ENCODE data around the gene NEO1. TPM values are rescaled to one million over a fixed set of nuclear protein-coding genes. Genes with fewer than 3 reads are reported as not detected.
A peak's percentile ranks its signal among the peaks of the same experiment; 100 is the strongest.
"Not testable (repeated sequence)": the region's sequence is repeated elsewhere in the genome, so short reads cannot be mapped to it uniquely, and the experiment has no call there.

The NEO1 gene
- polyA plus RNA-seq, 4 donors: 115 to 144 (median 133) TPM

DNA sequence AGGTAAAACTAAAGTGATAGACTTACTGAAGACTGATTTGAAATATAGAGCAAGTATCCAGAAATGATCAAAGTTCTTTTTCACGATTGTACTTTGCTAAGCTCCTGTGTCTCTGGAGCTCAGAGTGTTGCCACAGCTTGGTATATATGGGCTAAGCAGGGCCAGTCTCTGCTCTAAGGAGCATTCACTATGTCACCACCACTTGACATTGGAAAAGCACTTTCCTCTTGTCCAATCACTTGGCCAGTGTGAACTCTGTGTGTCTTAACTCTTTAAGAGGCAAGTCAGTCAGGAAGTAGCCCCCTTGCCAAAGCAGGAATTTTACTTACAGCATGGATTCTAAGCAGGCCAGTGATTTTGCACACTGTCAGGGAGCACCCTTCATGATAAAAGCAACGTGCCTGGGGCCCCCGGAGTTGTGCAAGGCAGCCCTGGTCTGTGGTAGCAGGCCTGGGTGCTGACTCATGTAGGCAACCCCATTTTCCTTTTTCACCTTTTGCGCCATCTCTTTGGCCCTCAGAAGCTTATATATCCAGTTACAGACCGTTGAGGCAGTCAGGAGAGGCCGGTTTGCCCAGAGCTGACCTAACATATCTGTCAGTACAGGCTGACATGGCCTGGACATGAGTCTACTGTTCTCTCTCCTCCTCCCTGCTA, 243.5 kb downstream of the NEO1 start:
- DNase-seq (ENCODE audit: low read depth in 4 of 4, low spot score in 2 of 4): no peak

DNA sequence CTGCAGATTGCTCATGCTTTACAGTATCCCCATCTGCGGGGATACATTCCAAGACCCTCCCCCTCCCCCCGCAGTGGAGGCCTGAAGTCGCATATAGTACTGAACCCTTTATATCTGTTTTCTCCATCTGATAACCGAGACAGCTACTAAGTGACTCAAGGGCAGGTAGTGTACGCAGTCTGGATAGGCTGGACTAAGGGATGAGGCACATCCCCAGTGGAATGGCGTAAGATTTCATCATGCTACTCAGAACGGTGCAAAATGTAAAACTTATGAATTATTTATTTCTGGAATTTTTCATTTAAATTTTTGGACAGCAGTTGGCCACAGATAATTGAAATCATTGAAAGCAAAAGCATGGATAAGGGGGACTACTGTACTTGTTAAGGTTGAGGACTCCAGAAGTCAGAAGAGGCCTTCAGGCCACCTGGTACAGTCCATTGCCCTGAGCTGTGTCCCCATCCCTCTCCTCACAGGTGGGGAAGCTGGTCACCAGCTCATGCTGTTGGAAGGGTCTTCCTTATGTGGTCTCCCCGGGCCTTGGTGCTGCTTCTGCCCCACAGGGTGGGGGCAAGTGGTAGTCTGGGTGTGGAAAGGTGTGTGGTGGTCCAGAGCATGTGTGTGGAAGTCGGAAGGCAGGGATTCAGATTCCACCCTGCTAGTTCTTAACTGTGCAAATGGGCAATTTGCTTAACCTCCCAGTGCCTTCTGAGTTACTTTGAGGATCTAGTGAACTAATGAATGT, 244.5 kb downstream of the NEO1 start:
- DNase-seq (ENCODE audit: low read depth in 4 of 4, low spot score in 2 of 4): no peak

DNA sequence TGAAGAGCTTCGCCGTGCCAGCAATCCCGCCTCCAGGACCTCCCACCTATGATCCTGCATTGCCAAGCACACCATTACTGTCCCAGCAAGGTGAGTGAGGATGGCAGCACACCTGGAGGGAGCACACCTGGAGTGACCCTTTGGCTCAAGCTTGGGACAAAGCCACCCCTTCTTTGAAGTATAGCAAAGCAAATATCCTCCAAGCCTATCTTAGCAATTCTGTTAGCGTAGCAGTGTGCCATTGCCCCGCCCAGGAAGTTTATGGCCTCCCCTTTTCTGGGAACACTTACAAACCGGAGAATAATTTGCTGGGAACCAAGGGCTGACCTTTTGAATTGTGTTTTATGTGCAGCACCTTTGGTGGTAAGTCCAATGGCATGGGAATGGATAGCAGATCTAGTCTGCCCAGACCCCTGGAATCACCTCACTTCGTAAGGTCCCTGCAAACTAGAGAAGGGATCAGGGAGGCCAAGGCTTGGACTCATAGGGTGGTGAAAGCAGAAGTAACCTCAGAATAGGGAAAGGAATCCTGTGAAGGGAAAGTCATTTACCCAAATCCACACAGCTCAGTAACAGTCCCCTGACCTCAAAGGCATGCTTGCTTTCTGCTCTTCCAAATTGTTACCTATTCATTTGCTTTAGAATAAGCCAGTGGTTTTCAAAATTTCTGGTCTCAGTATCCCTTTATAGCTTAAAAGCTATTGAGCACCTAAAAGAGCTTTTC, 246.4 kb downstream of the NEO1 start:
- DNase-seq (ENCODE audit: low read depth in 4 of 4, low spot score in 2 of 4): no peak

DNA sequence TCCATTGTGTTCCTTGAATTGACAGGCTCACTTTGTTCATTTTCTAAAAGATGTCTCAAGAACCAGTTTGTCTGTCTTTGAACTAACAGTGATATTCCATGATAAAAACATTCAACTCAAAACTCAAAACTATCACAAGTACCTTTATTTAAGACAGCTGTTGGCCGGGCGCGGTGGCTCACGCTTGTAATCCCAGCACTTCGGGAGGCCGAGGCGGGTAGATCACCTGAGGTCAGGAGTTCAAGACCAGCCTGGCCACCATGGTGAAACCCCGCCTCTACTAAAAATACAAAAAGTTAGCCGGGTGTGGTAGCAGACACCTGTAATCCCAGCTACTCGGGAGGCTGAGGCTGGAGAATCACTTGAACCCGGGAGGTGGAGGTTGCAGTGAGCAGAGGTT, 248.0 kb downstream of the NEO1 start:
- not testable (repeated sequence) for DNase-seq (ENCODE audit: low read depth in 4 of 4, low spot score in 2 of 4)

DNA sequence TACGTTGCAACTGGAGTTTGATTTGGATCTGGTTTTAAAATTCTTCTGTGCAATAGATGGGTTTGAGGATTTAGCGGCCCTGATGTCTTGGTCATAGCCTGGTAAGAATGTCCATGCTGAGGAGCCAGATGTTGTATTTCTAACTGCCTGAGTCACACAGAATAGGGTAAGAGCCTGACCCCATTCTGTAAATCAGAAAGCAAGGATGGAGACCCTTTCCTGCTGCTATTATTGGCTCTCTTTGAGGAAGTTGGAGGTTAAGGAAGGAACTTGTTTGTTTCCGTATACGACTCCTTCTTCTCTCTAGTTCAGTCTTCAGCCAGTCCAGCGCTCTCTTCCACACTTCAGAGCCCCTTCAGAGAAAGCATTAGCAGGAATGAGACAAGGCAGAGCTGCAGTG, 251.4 kb downstream of the NEO1 start:
- DNase-seq (ENCODE audit: low read depth in 4 of 4, low spot score in 2 of 4): peak in 1 of 4 donors; percentile 32

DNA sequence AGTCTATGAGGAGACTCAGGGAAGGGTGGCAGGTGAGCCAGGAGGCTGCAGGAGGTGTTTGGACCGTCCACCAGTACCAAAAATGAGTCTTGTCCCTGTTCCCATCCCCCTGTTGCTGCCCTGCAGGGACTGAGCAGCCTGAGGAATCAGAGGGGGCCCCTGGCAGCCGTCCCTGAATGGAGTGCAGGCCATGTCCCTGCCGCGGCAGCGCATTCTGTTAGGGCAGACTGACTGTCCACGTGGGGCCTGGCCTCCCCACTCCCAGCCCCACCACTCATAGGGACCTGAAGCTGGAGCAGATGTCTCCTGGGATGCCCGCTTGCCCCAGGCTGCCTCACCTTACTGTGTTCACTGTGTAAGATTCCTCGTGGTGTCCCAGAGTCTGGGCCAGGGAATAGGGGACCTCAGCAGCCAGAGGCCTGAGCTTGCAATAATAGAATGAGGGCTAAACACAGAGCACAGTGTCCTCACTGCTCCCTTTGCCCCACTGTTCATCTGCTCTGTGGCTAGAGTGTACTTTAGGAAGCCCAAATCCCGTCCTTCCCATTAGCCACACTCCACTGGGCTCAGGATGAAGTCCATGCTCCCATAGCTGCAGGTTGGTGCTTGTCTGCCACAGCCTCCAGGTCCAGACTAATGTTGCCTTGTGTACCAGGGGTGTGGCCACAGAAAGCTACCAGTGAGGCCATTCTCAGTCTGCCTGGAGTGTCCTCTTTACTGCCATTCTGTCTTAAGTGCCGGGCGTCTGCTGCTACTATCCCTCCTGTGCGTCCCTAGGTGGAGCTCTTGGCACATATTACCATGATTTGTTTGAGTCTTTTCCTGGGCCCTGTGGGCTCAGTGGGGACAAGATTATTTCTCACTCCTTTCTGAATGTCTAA, 253.3 kb downstream of the NEO1 start:
- DNase-seq (ENCODE audit: low read depth in 4 of 4, low spot score in 2 of 4): peak in 1 of 4 donors; percentile 46

DNA sequence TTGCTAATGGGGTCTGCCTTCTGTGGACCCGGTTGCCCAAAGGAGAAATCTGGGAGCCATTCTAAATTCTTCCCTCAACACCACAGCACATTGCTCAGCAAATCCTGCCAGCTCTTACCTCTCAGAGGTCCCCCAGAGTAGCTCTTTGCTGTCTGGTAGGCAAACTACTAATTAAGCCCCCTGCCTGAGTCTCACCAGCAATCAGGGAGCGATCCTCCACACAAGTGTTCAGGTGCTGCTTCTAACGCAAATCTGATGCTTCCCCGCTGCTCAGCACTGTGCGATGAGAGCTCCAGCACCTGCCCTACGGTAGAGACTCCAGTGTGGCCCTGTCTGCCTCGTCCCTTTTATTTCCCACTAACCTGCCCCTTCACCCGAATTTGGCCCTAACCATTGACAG, 256.0 kb downstream of the NEO1 start:
- no peak for DNase-seq (ENCODE audit: low read depth in 4 of 4, low spot score in 2 of 4)

DNA sequence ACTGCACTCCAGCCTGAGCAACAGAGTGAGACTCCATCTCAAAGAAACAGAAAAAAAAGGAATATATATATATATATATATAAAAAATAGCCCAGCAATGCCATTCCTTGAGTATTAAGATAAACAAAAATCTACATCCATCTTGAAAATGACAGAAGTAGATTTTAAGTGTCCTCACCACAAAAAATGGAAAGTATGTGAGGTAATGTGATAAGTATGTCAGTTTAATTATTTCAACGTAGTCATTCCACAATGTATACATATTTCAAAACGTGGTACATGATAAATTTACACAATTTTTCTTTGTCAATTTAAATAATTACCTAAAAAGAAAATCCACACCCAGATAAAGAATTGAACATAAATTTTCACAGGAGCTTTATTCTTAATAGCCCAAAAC, 261.6 kb downstream of the NEO1 start:
- DNase-seq (ENCODE audit: low read depth in 4 of 4, low spot score in 2 of 4): no peak

DNA sequence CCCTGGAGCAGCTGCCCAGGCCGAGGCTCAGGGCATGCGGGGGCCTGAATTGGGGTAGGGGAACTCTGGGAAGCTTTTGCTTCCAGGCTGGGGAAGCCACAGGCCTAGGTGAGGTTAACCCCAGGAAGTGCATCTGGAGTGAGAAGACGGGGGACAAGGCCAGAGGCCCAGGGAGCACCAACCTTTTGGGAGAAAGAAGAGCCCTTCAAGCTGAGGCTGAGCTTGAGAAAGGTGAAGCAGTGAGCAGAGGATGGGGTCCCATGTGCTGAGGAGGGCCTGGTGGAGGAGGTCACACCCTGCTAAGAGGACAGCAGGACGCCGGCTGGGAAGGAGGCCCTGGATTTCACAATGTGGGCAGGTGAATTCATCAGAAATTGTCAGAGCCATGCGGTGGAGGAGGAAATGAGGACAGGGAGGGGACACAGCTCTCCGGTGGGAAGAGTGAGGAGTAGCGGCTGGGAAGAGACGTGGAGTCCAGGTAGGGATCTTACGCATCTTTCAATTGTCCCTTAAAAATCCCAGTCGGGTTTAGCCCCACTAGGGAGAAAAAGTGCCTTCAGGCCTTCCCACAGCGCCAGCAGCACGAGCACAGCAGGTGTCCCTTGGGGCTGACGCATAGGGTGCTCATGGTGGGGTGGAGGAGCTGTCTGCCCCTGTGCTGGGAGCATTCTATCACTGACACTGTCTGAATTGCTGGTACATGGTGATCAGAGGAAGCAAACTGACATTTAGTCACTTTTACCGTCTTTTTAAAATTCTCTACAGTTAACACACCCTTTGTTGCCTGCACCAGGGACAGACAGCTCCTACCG, 265.6 kb downstream of the NEO1 start:
- DNase-seq (ENCODE audit: low read depth in 4 of 4, low spot score in 2 of 4): no peak

DNA sequence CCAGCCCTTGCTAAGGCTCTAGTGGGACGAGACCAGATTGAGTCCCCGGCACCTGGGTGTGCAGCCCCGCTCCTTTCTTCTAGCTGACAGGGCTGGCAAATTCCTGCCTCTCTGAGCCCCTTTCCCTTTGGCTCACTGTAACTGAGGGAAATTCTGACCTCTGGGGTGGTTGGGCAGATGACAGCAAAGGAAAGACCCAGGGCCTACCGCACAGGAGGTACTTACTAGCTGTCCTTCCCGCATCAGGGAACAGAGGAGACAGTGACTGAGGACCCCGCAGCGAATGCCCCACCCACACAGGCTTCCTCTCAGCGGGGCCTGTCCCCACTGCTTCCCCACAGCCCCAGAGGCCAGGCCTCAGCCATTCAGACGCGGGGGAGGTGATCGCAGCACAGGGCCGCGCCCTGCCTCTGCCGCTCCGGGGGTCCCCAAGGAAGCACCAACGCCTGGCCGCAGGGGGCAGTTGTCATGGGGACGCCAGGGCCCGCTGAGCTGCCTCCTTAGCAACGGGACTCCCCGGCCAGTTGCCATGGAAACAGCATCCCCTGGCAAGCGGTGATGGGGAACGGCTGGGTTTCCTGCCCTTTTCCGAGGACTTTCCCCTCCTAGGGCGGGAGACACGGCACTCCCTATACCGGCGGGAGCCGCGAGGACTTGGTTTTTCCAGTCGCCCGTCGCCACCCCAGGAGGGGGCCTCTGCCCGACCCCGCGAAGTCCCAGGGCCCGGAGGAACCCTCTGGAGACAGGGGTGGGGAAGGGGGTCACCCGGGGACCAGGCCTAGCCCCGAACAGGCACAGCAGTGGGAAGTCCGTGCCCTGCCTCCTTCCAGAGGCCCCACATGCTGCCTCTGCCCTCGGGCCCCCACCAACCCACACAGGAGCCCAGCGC, 266.4 kb downstream of the NEO1 start:
- DNase-seq (ENCODE audit: low read depth in 4 of 4, low spot score in 2 of 4): peak in 1 of 4 donors; percentile 33

DNA sequence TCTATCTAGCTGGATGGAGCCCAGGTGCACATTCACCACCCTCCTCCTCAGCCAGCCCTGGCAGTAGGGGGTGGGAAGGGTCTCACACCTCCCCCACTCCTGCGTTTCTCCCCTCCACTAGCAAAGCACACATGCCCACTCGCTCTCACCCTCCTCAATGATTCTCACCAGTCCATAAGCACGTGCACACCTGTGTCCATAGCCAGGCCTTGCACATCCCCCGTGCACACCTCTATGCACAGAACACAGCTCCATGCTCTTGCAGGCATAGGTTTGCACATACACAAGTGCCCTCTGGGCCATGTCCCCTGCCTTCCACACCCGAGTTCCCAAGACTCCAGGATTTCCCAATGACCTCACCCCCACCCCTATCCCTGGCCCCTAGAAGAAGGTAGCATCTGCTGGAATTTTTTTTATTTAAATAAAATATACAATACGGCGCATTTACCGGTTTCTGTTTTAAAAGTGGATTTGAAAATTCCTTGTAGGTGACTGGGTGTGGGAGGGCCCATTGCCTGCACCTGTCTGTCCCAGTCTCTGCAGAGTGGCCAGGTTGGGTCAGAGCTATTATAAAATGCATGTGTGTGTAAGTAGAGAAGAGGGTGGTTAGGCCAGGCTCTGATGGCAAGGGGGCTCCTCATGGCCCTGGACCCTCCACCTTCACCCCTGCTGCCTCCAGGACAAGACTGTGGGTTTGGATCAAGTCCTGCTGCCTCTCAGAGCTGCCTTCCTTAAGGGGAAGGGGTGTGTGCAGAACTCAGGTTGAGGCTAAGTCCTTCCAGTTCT, 267.4 kb downstream of the NEO1 start:
- DNase-seq (ENCODE audit: low read depth in 4 of 4, low spot score in 2 of 4): no peak

DNA sequence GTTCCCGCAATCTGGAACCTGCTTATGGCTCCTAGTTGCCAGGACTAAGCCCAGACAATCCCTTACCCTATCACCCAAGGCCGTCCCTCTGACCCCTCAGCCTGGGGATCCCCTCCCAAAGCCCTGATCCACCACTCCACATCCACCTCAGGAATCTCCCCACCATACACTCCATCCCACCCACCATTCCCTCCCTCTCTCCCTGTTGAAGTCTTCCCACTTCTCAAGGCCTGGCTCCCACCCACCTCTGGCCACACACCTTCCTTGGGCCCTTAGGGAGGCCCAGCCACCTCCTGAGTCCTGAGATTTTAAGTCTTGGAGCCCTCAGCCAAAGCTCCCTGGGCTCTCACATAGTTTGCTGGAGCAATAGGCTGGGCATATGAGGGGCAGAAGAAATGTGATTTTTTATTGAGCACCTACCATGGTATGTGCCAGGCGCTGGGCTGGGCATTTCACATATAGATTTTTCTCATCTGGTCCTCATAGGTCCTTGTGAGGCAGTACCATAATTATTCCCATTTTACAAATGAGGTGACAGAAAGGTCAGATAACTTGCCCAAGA, 268.4 kb downstream of the NEO1 start:
- DNase-seq (ENCODE audit: low read depth in 4 of 4, low spot score in 2 of 4): no peak

DNA sequence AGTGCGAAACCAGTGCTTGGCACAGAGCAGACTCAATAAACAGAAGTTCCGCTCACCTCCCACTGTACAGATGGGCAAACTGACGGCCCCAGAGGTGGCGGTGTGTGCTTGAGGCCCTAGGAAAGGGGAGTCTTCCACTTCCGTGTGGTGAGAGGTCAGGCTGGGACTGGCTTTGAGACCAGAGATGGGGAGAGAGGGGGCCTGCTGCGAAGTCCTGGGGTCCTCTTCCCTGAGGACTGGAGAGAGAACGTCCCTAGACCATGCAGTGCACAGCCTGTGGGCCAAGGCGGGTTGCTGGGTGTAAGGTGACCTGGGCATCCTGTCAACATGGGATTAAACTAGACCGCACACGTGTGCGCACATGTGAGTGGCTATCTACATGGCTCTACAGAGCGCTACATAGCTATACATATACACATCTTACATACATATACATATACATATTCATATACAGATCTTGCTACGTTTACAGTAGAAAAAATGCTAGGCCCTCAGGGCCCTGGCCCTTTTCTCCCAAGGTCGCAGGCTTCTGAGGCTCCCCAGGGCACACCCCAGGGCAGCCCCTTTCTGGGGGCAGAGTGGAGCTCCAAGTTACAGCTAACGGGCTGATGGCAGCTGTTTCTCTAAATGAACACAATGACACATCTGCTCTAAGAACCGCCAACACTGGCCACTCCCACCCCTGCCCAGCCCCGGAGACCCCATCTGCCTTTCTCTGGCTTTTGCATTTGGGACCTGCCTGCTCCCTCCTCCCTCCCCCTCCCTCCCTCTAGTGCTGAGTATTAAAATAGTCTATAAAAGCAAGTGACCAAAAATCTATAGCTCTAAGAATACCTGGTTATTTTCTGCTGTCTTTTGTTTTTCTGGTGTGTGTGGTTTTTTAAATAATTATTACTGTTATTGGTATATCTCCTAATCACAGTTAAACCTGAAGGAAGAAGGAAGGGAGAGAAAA, 269.5 kb downstream of the NEO1 start:
- no peak for DNase-seq (ENCODE audit: low read depth in 4 of 4, low spot score in 2 of 4)

DNA sequence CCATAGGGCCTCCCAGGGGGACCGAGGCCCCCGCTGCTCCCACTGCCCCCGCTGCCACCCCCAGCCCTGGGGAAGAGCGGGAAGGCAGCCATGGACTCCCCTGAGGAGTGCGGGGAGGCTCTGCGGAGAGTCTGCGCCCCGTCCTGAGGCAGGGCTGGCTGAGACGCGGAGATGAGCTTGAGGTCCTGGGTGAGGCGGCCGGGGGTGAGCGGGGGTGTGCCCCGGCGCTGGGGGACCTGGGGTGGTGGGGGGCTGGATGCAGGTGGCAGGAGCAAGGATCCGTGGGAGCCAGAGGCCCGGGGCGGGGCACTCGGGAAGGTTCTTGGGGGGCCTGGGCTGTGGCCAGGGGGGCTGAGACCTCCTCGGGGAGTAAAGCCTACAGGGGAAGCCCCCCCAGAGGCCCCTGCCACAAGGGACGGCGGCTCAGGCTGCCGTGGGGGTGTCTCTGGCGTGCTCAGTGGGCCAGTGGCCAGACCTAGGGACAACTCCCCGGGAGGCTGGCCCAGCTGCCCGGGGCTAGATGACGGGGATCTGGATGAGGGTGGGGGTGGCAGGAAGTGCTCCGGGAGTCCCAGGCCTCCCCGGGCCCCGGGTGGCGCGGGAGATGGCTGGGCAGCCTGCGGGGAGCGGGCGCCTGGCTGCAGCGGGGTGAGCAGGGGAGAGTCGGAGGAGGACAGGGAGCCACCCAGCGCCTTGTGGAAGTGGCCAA, 270.6 kb downstream of the NEO1 start:
- DNase-seq (ENCODE audit: low read depth in 4 of 4, low spot score in 2 of 4): no peak

DNA sequence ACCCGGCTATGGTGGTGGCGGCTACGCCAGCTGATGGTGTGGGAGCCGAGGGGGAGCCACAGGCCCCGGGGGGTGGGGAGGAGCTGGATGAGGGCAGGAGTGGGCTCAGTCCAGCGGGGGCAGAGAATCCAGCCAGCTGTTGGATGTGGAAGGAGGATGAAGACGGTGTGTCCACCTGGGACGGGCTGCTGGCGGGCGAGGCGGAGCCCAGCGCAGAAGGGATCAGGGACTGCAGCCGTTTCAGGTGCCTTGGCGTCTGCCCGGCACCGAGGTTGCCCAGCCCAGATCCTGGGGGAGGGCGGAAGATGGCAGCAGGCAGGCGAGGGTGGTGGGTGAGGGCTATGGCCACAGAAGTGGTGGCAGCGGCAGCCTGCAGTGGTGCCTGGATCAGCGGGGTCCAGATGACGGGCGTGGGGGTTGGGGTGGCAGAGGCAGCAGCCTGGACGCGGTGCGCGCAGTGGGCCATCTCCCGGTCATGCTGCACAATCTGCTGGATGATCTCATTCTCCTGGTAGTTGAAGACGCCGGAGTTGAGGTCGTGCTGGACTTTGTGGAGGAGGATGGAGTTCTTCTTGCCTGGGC, 271.2 kb downstream of the NEO1 start:
- DNase-seq (ENCODE audit: low read depth in 4 of 4, low spot score in 2 of 4): no peak

DNA sequence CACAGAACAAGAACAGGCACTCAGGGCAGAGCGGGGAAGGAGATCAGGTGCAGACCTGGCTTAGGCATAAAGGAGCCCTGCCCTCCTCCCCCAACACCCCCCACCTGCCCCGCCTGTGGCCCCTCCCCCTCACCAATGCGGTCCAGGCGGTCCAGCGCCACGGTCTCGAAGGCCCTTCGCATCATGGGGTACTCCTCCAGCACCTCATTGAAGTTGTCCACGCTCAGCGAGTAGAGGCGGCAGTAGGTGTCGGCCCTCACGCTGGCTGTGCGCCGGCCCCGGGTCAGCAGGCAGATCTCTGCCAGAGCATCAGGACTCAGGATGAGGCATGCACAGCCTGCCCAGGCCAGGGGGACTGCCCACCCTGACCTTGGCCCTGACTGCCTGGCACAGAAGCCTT, 271.7 kb downstream of the NEO1 start:
- DNase-seq (ENCODE audit: low read depth in 4 of 4, low spot score in 2 of 4): no peak
